ENCODE measurements around the gene C1orf216. TPM values are rescaled to one million over a fixed set of nuclear protein-coding genes. Genes with fewer than 3 reads are reported as not detected.
"Not testable (repeated sequence)": the region's sequence is repeated elsewhere in the genome, so short reads cannot be mapped to it uniquely, and the experiment has no call there.

The C1orf216 gene
- total RNA-seq, 8 experiments from 2014 or later, result 5.9 to 17.9 (median 11.4) TPM

GRCh38 chr1:35725596-35725995 lies 6.9 kb upstream of the C1orf216 start:
- H3K27ac ChIP-seq, result peak overlapping the region; percentile 52 to 53
- peaks cover 25 to 35% of the 10 kb centered on the region in 2 donors for H3K4me1 ChIP-seq (replicated peaks in 1 of 2)
- 0 to 56% (median 12%) methylated on average over 1 to 7 of the region's 10 CpGs; no CpG with 5 or more reads in 4 of the 10 experiments for WGBS, 10 experiments
- ATAC-seq (replicated peaks in 6 of 8), result peak; percentile 64 to 91 (median 88)
- H3K4me3 ChIP-seq, result no peak overlapping the region
- in situ Hi-C loops (cut with MboI; ENCODE audit: low pct_unique_long_range_greater_than_20kb in 2 of 9, low sequenced_read_pairs in 9 of 9, unreplicated experiment in 9 of 9), result loop anchor here in 5 of 9 experiments (10.0 to 25.0 kb wide), 4 partner anchors 151 to 288 kb away; partner anchors contain the start of gene TFAP2E (in 2 of the 5)

- Histone ChIP-seq H3K4me1 (replicated peaks in 1 of 2) (peaks cover 6 to 16% of the 10 kb centered on the region in 2 donors), H3K4me3 (peak overlapping the region; percentile 28 to 46 (median 36)), H3K27ac (no peak overlapping the region)
- ATAC-seq (replicated peaks in 6 of 8), result peak in 7 of 8 experiments; percentile 2 to 48 (median 15)
- WGBS, 10 experiments, result 0 to 69% (median 40%) methylated on average over 1 to 6 of the region's 10 CpGs; no CpG with 5 or more reads in 3 of the 10 experiments
- in situ Hi-C loops (cut with MboI; ENCODE audit: low pct_unique_long_range_greater_than_20kb in 2 of 9, low sequenced_read_pairs in 9 of 9, unreplicated experiment in 9 of 9), result loop anchor here in 3 of 9 experiments (10.0 to 25.0 kb wide), 3 partner anchors 143 to 256 kb away; partner anchors contain the start of genes TFAP2E (in 3 of the 3), KIAA0319L (in 2 of the 3) and NCDN (in 2 of the 3)
Observed at GRCh38 chr1:35717911-35718476, 690 bp downstream of the C1orf216 start.

GRCh38 chr1:35715568-35716002 lies 3.1 kb downstream of the C1orf216 start:
- in situ Hi-C loops (cut with MboI; ENCODE audit: low pct_unique_long_range_greater_than_20kb in 2 of 9, low sequenced_read_pairs in 9 of 9, unreplicated experiment in 9 of 9), result loop anchor here in 3 of 9 experiments (10.0 to 25.0 kb wide), 3 partner anchors 141 to 253 kb away; partner anchors contain the start of genes TFAP2E (in 3 of the 3), KIAA0319L (in 2 of the 3) and NCDN (in 2 of the 3)
- ATAC-seq (replicated peaks in 6 of 8), result peak; percentile 12 to 86 (median 77)
- H3K27ac ChIP-seq, result no peak overlapping the region
- 0 to 67% (median 30%) methylated on average over 1 to 13 of the region's 15 CpGs; no CpG with 5 or more reads in 3 of the 10 experiments for WGBS, 10 experiments
- H3K4me1 ChIP-seq (replicated peaks in 1 of 2), result peaks cover 6 to 16% of the 10 kb centered on the region in 2 donors
- H3K4me3 ChIP-seq, result no peak overlapping the region

- in situ Hi-C loops (cut with MboI; ENCODE audit: low pct_unique_long_range_greater_than_20kb in 2 of 9, low sequenced_read_pairs in 9 of 9, unreplicated experiment in 9 of 9), result loop anchor here in 3 of 9 experiments (10.0 to 25.0 kb wide), 3 partner anchors 140 to 253 kb away; partner anchors contain the start of genes TFAP2E (in 3 of the 3), KIAA0319L (in 2 of the 3) and NCDN (in 2 of the 3)
- Histone ChIP-seq H3K27ac (no peak overlapping the region), H3K4me1 (replicated peaks in 1 of 2) (peaks cover 6 to 16% of the 10 kb centered on the region in 2 donors), H3K4me3 (no peak overlapping the region)
- WGBS, 10 experiments, result 0 to 86% (median 17%) methylated on average over 1 to 2 of the region's 2 CpGs; no CpG with 5 or more reads in 7 of the 10 experiments
- ATAC-seq (replicated peaks in 6 of 8), result no peak
Observed at GRCh38 chr1:35714921-35715567, 3.6 kb downstream of the C1orf216 start.

- H3K4me1 ChIP-seq (replicated peaks in 1 of 2), result peaks cover 15 to 16% of the 10 kb centered on the region in 2 donors
- ATAC-seq (replicated peaks in 6 of 8); H3K4me3 ChIP-seq; H3K27ac ChIP-seq: not testable (repeated sequence)
- 75 to 100% (median 94%) methylated on average over 1 to 5 of the region's 5 CpGs; no CpG with 5 or more reads in 2 of the 10 experiments for WGBS, 10 experiments
- in situ Hi-C loops (cut with MboI; ENCODE audit: low pct_unique_long_range_greater_than_20kb in 2 of 9, low sequenced_read_pairs in 9 of 9, unreplicated experiment in 9 of 9), result loop anchor here in 3 of 9 experiments (10.0 to 25.0 kb wide), 3 partner anchors 136 to 249 kb away; partner anchors contain the start of genes TFAP2E (in 3 of the 3), KIAA0319L (in 2 of the 3) and NCDN (in 2 of the 3)
Observed at GRCh38 chr1:35711098-35711497, 7.6 kb downstream of the C1orf216 start.

- peak overlapping the region in 2 of 5 donors; percentile 37 to 43 for H3K4me3 ChIP-seq
- 100% methylated on average over 1 of the region's 1 CpG; no CpG with 5 or more reads in 6 of the 10 experiments for WGBS, 10 experiments
- in situ Hi-C loops (cut with MboI; ENCODE audit: low pct_unique_long_range_greater_than_20kb in 2 of 9, low sequenced_read_pairs in 9 of 9, unreplicated experiment in 9 of 9), result loop anchor here in 3 of 9 experiments (25.0 kb wide), 2 partner anchors 147 to 247 kb away; partner anchors contain the start of genes KIAA0319L (in 2 of the 3), NCDN (in 2 of the 3) and TFAP2E (in 2 of the 3)
- H3K27ac ChIP-seq, result no peak overlapping the region
- H3K4me1 ChIP-seq (replicated peaks in 1 of 2), result peaks cover 12 to 16% of the 10 kb centered on the region in 2 donors
- ATAC-seq (replicated peaks in 6 of 8), result peak in 1 of 8 experiments; percentile 8
Observed at GRCh38 chr1:35708952-35709351, 9.7 kb downstream of the C1orf216 start.

DNA sequence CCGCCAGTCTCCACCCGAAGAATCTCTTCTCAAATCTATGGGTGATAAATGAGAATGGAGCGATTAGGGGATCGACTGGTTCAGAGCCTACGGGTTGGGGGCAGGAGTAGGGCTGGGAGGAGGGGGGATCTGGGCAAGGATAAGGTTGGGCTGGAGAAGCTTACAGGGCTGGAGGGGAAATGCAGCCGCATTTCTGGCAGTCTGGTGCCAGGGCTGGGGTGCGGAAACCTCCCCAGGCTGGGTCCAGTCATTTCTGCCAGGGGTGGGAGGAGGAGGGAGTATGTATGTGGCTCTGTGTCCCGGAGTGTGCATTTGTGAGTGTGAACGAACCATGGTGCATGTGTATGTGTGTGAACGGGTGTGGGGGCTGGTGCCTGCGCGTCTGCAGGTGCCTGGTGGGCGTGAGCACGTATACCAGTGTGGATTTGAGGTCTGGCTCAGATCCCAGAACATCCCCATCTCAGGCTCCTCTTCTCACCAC lies 10.2 kb downstream of the C1orf216 start:
- in situ Hi-C loops (cut with MboI; ENCODE audit: low pct_unique_long_range_greater_than_20kb in 2 of 9, low sequenced_read_pairs in 9 of 9, unreplicated experiment in 9 of 9), result loop anchor here in 3 of 9 experiments (25.0 kb wide), 2 partner anchors 146 to 246 kb away; partner anchors contain the start of genes KIAA0319L (in 2 of the 3), NCDN (in 2 of the 3) and TFAP2E (in 2 of the 3)
- H3K4me3 ChIP-seq, result peak overlapping the region; percentile 35 to 46 (median 40)
- WGBS, 10 experiments, result 15 to 54% (median 34%) methylated on average over 2 to 7 of the region's 14 CpGs; no CpG with 5 or more reads in 6 of the 10 experiments
- H3K4me1 ChIP-seq (replicated peaks in 1 of 2), result peaks cover 12 to 16% of the 10 kb centered on the region in 2 donors
- ATAC-seq (replicated peaks in 6 of 8), result peak in 6 of 8 experiments; percentile 42 to 81 (median 60)
- peak overlapping the region; percentile 75 to 84 for H3K27ac ChIP-seq

DNA sequence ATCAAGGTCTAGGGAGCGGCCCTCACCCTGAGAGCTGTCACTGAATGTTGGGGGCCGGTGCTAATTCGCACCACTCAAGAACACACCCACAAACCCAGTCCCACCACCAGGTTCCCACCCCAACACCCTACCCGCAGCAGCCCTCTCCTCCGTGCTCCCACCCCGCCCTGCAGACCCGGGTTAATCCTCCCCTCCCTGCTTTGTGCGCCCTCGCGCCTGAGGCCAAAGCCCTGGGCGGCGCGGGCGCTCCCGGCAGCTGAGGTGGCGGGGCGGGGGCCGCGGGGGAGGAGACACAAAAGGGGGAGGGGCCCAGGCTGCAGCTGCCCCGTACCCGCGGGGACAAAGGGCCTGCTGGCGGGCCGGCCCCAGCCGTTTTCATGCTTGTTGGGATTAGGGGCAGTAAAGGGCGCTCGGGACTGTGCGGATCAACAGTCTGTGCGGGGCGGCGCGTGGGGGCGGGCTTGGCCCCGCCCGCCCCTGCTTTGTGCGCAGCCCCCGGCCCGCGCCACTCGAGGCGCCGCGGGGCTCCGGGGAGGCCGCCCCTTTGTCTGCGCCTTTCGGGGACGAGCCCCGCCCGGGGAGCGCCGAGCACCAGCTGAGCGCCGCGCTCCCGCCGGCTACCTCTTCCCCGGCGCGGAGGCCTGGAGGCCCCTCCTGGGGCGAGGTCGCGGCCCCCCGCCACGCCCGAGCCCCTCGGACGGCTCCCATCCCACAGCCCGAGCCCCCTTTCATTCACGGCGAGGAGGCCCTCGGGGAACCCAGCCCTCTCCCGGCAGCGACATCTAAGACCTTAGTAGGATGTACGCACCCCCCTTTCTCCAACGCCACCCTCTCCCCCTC lies 10.9 kb downstream of the C1orf216 start:
- Histone ChIP-seq H3K27ac (peak overlapping the region; percentile 75 to 84), H3K4me1 (replicated peaks in 1 of 2) (peaks cover 12 to 16% of the 10 kb centered on the region in 2 donors), H3K4me3 (peak overlapping the region; percentile 35 to 46 (median 40))
- 0% methylated on average over 9 of the region's 76 CpGs; no CpG with 5 or more reads in 9 of the 10 experiments for WGBS, 10 experiments
- in situ Hi-C loops (cut with MboI; ENCODE audit: low pct_unique_long_range_greater_than_20kb in 2 of 9, low sequenced_read_pairs in 9 of 9, unreplicated experiment in 9 of 9), result loop anchor here in 3 of 9 experiments (25.0 kb wide), 2 partner anchors 146 to 246 kb away; partner anchors contain the start of genes KIAA0319L (in 2 of the 3), NCDN (in 2 of the 3) and TFAP2E (in 2 of the 3)
- ATAC-seq (replicated peaks in 6 of 8), result peak; percentile 62 to 90 (median 79)

DNA sequence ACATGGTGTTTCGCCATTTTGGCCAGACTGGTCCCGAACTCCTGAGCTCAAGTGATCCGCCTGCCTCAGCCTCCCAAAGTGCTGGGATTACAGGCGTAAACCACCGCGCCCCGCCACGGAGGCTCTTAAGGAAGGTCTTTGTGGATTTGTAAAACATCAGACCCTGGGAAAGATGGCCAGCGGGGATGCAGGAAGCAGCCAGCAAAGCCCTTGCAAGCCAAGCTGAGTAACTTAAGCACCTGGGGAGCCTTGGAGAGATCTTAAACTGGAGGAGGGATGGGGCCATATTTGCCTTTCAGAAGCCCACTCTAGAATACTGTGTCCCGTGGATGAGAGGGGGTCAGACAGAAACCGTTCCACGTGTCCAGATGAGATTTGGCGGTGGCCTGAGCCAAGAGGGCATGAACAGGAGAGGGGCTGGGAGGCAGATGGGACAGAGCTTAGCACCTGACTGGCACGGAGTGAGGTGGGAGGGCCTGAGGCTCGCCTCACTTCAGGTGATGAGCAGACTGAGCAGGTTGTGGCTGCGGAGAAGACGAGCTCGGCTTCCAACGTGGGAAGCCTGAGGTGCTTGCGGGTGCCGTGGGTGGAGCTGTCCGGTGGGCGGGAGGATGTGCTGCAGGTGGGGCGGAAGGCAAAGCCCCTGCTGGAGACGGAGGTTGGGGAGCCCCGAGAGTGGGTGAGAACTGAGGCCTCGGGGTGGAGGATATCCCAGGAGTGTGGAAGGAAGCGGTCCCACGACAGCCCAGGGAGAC lies 11.7 kb downstream of the C1orf216 start:
- in situ Hi-C loops (cut with MboI; ENCODE audit: low pct_unique_long_range_greater_than_20kb in 2 of 9, low sequenced_read_pairs in 9 of 9, unreplicated experiment in 9 of 9), result loop anchor here in 3 of 9 experiments (25.0 kb wide), 2 partner anchors 145 to 245 kb away; partner anchors contain the start of genes KIAA0319L (in 2 of the 3), NCDN (in 2 of the 3) and TFAP2E (in 2 of the 3)
- Histone ChIP-seq H3K4me3 (peak overlapping the region in 2 of 5 donors; percentile 37 to 43), H3K27ac (peak overlapping the region; percentile 75 to 84), H3K4me1 (replicated peaks in 1 of 2) (peaks cover 12 to 20% of the 10 kb centered on the region in 2 donors)
- 61 to 100% (median 92%) methylated on average over 2 to 22 of the region's 29 CpGs; no CpG with 5 or more reads in 2 of the 10 experiments for WGBS, 10 experiments
- ATAC-seq (replicated peaks in 6 of 8), result no peak

- in situ Hi-C loops (cut with MboI; ENCODE audit: low pct_unique_long_range_greater_than_20kb in 2 of 9, low sequenced_read_pairs in 9 of 9, unreplicated experiment in 9 of 9), result loop anchor here in 3 of 9 experiments (25.0 kb wide), 2 partner anchors 140 to 240 kb away; partner anchors contain the start of genes KIAA0319L (in 2 of the 3), NCDN (in 2 of the 3) and TFAP2E (in 2 of the 3)
- ATAC-seq (replicated peaks in 6 of 8), result peak in 6 of 8 experiments; percentile 15 to 91 (median 76)
- peaks cover 6 to 8% of the 10 kb centered on the region in 2 donors for H3K4me1 ChIP-seq (replicated peaks in 1 of 2)
- WGBS, 10 experiments, result 0 to 44% (median 18%) methylated on average over 1 to 3 of the region's 7 CpGs; no CpG with 5 or more reads in 6 of the 10 experiments
- H3K27ac ChIP-seq, result peak overlapping the region in 1 of 2 donors; percentile 10
- no peak overlapping the region for H3K4me3 ChIP-seq
Observed at GRCh38 chr1:35702508-35702907, 16.2 kb downstream of the C1orf216 start.
